ENCODE results near the gene KPNA6.

DNA sequence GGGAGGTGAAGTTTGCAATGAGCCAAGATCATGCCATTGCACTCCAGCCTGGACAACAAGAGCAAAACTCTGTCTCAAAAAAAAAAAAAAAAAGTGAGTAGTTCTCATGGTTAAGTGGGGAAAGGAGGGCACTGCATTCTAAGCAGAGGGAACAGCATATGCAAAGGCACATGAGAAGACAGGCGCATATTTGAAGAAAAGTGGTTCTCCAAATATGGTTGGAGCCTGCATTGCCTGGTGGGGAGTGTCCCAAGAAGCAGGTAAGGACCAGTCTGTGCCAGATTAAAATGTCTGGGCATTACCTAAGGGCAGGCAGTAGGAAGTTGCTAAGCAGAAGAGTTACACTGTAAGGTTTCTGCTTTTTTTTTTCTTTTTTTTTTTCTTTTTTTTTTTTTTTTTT lies 2.5 kb upstream of the KPNA6 start:
- TF ChIP-seq, protein P1, sequence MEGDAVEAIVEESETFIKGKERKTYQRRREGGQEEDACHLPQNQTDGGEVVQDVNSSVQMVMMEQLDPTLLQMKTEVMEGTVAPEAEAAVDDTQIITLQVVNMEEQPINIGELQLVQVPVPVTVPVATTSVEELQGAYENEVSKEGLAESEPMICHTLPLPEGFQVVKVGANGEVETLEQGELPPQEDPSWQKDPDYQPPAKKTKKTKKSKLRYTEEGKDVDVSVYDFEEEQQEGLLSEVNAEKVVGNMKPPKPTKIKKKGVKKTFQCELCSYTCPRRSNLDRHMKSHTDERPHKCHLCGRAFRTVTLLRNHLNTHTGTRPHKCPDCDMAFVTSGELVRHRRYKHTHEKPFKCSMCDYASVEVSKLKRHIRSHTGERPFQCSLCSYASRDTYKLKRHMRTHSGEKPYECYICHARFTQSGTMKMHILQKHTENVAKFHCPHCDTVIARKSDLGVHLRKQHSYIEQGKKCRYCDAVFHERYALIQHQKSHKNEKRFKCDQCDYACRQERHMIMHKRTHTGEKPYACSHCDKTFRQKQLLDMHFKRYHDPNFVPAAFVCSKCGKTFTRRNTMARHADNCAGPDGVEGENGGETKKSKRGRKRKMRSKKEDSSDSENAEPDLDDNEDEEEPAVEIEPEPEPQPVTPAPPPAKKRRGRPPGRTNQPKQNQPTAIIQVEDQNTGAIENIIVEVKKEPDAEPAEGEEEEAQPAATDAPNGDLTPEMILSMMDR (conservative IDR thresholded peaks at IDR 0.05; ENCODE audit: low read depth, low read length), result no peak
- TF ChIP-seq EZH2phosphoT487 (IDR thresholded peaks at IDR 0.05; ENCODE audit: borderline replicate concordance, low read length) (no peak), EZH2 (IDR thresholded peaks at IDR 0.05; ENCODE audit: low read length, unreplicated experiment) (no peak)
